H1 (cell line): ENCODE measurements around the gene PAQR9. TPM values are rescaled to one million over a fixed set of nuclear protein-coding genes. Genes with fewer than 3 reads are reported as not detected.

Source experiments
- BCL11A ChIP-seq, 2 experiments: IDR thresholded peaks; one replicate each; pipeline ENCODE4 v1.6.1; 2011; ENCODE audit warnings: low read depth in 2 of 2, low read length in 2 of 2, mild to moderate bottlenecking in 2 of 2
- SIN3A ChIP-seq, 2 experiments: IDR thresholded peaks in 1 of 2; conservative IDR thresholded peaks in 1 of 2; 2 replicates each; pipeline ENCODE4 v1.6.1; 2011 to 2012; ENCODE audit warnings: low read length in 2 of 2, improper control_type of control experiment in 1 of 2, low read depth in 1 of 2, mild to moderate bottlenecking in 1 of 2
- TAF7 ChIP-seq: optimal IDR thresholded peaks from 2 replicates; pipeline ENCODE3; 2011; ENCODE audit warnings: low read depth, mild to moderate bottlenecking, inconsistent platforms, low read length, moderate library complexity, borderline replicate concordance
- USF2 ChIP-seq: IDR thresholded peaks from 2 replicates; pipeline ENCODE4 v1.6.1; 2011; ENCODE audit warnings: low read length, improper control_type of control experiment
- polyA plus RNA-seq, 7 experiments: library from polyadenylated mRNA; depleted of rRNA in 3 of 7; stranded (reverse) in 5 of 7; unstranded in 2 of 7; fragments of >200 nt in 5 of 7; fragments of 200-250 nt in 2 of 7; gene quantifications; 1 replicate in 5 of 7; 2 replicates in 1 of 7; 4 replicates in 1 of 7; pipeline versions ENCODE4 v1.2.1 to v1.2.3, GENCODE V29; 2011 to 2013; ENCODE audit warnings: missing spikeins in 2 of 7, mixed read lengths in 2 of 7
- total RNA-seq: library from RNA; stranded (reverse); fragmentation: NEBNext Ultra II Directional; extraction: Animal tissue kit (Norgen Biotek cat#: 25700); gene quantifications from 2 replicates; pipeline ENCODE4 v1.2.1, GENCODE V29; 2021

Gene PAQR9
- total and polyA plus RNA-seq, 2 of the 8 experiments (the other 6 are each of a cell fraction or from before 2014, with no cell fraction given) = 2.6 to 5.2 TPM

- TF ChIP-seq TAF7 (no peak), BCL11A (IDR thresholded peaks at IDR 0.05; ENCODE audit: low read depth in 2 of 2, low read length in 2 of 2) (no peak), USF2 (no peak), SIN3A (conservative IDR thresholded peaks at IDR 0.05 in 1 of 2, IDR thresholded peaks at IDR 0.05 in 1 of 2; ENCODE audit: low read depth in 1 of 2, low read length in 2 of 2) (no peak)
- TF ChIP-seq, all 59 proteins: peak for 0
These were observed 27.5 kb downstream of the PAQR9 start (continued) for GRCh38 chr3:142935963-142936362.
